Panc1 (cell line): Measurements from ENCODE around the gene E2F1. TPM values are rescaled to one million over a fixed set of nuclear protein-coding genes. Genes with fewer than 3 reads are reported as not detected.

Experiments used
- ATAC-seq: fragments of 200-7000 bp; cut with Tn5 transposase; 2 replicates; pipeline ENCODE4 v1.9.1; 2020; ENCODE audit warnings: mild to moderate bottlenecking, moderate library complexity
- BruUV-seq: library from RNA; stranded (reverse); fragments of 400-500 nt; replicated peaks from 2 replicates; lab custom pipeline; 2021; lab: Mats Ljungman, UMichigan
- CTCF ChIA-PET: fragments of 300-600 bp; sonication (Branson Sonifier 250); formaldehyde crosslinking; loops from one replicate; lab custom pipeline; 2022; ENCODE audit warnings: antibody characterized with exemption; lab: Charles Lee
- POLR2A ChIA-PET: fragments of 300-600 bp; sonication (Branson Sonifier 250); formaldehyde crosslinking; loops from one replicate; lab custom pipeline; 2022; ENCODE audit warnings: antibody characterized with exemption; lab: Charles Lee
- DNase-seq: peaks from one replicate; pipeline ENCODE4 v3.0.0-alpha.2; 2010; ENCODE audit warnings: low read depth, low spot score
- H3K27ac ChIP-seq: 2 replicates; pipeline ENCODE4 v1.5.1; 2011; ENCODE audit warnings: mild to moderate bottlenecking, low read length, inconsistent platforms
- H3K27me3 ChIP-seq: fragments of 200-500 bp; sonication (Bioruptor generic); 2 replicates; pipeline ENCODE4 v1.6.0; 2014; ENCODE audit warnings: low read length, inconsistent platforms; ENCODE audit not compliant: control insufficient read depth, insufficient read depth
- H3K36me3 ChIP-seq: fragments of 200-500 bp; sonication (Bioruptor generic); 2 replicates; pipeline ENCODE4 v1.5.1; 2014; ENCODE audit warnings: inconsistent platforms, mild to moderate bottlenecking, low read length, moderate library complexity; ENCODE audit not compliant: control insufficient read depth, insufficient read depth
- H3K4me1 ChIP-seq: 2 replicates; pipeline ENCODE4 v1.5.1; 2011; ENCODE audit warnings: inconsistent platforms, mild to moderate bottlenecking, low read length, moderate library complexity; ENCODE audit not compliant: control insufficient read depth, insufficient read depth
- H3K4me3 ChIP-seq, 2 experiments: 2 replicates each; pipeline ENCODE4 v1.5.1; 2011 to 2012; ENCODE audit warnings: low read depth in 2 of 2, low read length in 2 of 2, mild to moderate bottlenecking in 2 of 2, inconsistent platforms in 1 of 2, moderate library complexity in 1 of 2
- H3K9me3 ChIP-seq: fragments of 200-500 bp; sonication (Bioruptor generic); 2 replicates; pipeline ENCODE4 v1.5.1; 2014; ENCODE audit warnings: low read depth, mild to moderate bottlenecking, inconsistent platforms, low read length, moderate library complexity; ENCODE audit not compliant: control insufficient read depth, insufficient read depth
- POLR2AphosphoS5 ChIP-seq: IDR thresholded peaks from 2 replicates; pipeline ENCODE4 v1.6.1; 2012; ENCODE audit warnings: mild to moderate bottlenecking, low read depth, low read length, moderate library complexity
- SIN3A ChIP-seq: IDR thresholded peaks from 2 replicates; pipeline ENCODE4 v1.6.1; 2012; ENCODE audit warnings: low read depth, mild to moderate bottlenecking, low read length, moderate library complexity, borderline replicate concordance; ENCODE audit not compliant: insufficient read depth
- TCF7L2 ChIP-seq: IDR thresholded peaks from 2 replicates; pipeline ENCODE4 v1.6.1; 2011; ENCODE audit warnings: mild to moderate bottlenecking, low read depth, low read length, inconsistent platforms
- in situ Hi-C: cut with HindIII; loops from 2 replicates; pipeline ENCODE4 v1.10.0; 2016; ENCODE audit warnings: low sequenced_read_pairs, low pct_unique_long_range_greater_than_20kb
- intact Hi-C: fragments of 100-400 bp; cut with micrococcal nuclease; formaldehyde crosslinking; loops from one replicate; pipeline ENCODE4 v1.10.0; 2022; ENCODE audit not compliant: unreplicated experiment
- total RNA-seq: library from RNA; stranded (reverse); gene quantifications from one replicate; pipeline ENCODE4 v1.2.1, GENCODE V29; 2021; ENCODE audit not compliant: unreplicated experiment
- TF ChIP-seq, protein P1 (sequence below): fragments of 450-650 bp; IDR thresholded peaks from 2 replicates; pipeline ENCODE4 v1.5.1; 2017; ENCODE audit warnings: mild to moderate bottlenecking
- TF ChIP-seq, protein P2 (sequence below), 2 experiments: IDR thresholded peaks; 2 replicates each; pipeline ENCODE4 v1.6.1; 2011 to 2012; ENCODE audit warnings: low read depth in 2 of 2, control low read depth in 1 of 2, low read length in 1 of 2, mild to moderate bottlenecking in 1 of 2, moderate library complexity in 1 of 2; ENCODE audit not compliant: insufficient read depth in 1 of 2

The E2F1 gene
- total RNA-seq, 1 experiment from 2014 or later = 64.2 TPM

DNA sequence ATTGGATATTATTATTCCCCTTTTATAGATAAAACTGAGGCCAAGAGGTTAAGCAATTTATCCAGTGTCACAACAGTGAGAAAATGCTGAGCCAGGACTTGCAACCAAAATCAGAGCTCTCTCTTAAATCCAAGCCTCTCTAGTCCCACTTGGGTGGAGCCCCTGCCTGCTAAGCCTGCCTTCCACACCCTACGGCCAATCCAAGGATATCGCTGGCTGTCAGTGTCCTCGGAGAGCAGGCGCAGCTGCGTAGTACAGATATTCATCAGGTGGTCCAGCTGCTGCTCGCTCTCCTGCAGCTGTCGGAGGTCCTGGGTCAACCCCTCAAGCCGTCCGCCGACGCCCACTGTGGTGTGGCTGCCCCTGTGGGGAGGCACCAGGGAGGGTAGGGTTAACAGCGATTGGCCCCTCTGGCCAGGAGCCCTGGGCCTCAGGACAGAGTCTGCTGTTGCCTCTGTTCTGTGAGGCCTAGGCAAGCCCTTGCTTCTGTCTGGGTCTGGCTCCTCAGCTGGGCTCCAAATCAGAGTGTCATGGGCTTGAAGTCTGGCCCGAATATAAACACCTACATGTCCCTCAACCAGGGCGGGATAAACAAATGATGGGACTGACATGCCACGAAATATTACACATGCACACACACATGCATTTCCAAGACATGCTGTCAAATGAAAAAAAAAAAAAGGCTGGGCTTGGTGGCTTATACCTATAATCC is 8.0 kb downstream of the E2F1 start:
- no peaks in the 10 kb centered on the region for H3K27me3 ChIP-seq
- no peak overlapping the region for H3K4me3 ChIP-seq
- no peaks in the 10 kb centered on the region for H3K9me3 ChIP-seq
- no peak for TF ChIP-seq SIN3A
- no peak for TF ChIP-seq POLR2AphosphoS5
- no peak for TF ChIP-seq TCF7L2
- TF ChIP-seq, protein P1, sequence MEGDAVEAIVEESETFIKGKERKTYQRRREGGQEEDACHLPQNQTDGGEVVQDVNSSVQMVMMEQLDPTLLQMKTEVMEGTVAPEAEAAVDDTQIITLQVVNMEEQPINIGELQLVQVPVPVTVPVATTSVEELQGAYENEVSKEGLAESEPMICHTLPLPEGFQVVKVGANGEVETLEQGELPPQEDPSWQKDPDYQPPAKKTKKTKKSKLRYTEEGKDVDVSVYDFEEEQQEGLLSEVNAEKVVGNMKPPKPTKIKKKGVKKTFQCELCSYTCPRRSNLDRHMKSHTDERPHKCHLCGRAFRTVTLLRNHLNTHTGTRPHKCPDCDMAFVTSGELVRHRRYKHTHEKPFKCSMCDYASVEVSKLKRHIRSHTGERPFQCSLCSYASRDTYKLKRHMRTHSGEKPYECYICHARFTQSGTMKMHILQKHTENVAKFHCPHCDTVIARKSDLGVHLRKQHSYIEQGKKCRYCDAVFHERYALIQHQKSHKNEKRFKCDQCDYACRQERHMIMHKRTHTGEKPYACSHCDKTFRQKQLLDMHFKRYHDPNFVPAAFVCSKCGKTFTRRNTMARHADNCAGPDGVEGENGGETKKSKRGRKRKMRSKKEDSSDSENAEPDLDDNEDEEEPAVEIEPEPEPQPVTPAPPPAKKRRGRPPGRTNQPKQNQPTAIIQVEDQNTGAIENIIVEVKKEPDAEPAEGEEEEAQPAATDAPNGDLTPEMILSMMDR = no peak
- TF ChIP-seq, protein P2, sequence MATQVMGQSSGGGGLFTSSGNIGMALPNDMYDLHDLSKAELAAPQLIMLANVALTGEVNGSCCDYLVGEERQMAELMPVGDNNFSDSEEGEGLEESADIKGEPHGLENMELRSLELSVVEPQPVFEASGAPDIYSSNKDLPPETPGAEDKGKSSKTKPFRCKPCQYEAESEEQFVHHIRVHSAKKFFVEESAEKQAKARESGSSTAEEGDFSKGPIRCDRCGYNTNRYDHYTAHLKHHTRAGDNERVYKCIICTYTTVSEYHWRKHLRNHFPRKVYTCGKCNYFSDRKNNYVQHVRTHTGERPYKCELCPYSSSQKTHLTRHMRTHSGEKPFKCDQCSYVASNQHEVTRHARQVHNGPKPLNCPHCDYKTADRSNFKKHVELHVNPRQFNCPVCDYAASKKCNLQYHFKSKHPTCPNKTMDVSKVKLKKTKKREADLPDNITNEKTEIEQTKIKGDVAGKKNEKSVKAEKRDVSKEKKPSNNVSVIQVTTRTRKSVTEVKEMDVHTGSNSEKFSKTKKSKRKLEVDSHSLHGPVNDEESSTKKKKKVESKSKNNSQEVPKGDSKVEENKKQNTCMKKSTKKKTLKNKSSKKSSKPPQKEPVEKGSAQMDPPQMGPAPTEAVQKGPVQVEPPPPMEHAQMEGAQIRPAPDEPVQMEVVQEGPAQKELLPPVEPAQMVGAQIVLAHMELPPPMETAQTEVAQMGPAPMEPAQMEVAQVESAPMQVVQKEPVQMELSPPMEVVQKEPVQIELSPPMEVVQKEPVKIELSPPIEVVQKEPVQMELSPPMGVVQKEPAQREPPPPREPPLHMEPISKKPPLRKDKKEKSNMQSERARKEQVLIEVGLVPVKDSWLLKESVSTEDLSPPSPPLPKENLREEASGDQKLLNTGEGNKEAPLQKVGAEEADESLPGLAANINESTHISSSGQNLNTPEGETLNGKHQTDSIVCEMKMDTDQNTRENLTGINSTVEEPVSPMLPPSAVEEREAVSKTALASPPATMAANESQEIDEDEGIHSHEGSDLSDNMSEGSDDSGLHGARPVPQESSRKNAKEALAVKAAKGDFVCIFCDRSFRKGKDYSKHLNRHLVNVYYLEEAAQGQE (IDR thresholded peaks at IDR 0.05; ENCODE audit: insufficient read depth in 1 of 2, low read depth in 2 of 2, low read length in 1 of 2) = no peak
- DNase-seq = no peak
- ChIA-PET CTCF (no interaction called here), POLR2A (interaction anchor here (0.7 kb wide), 1 partner anchor 776 kb away, joined by 4 read pairs; no protein-coding TSS in a partner anchor)
- no peak for ATAC-seq
- no peak overlapping the region for H3K27ac ChIP-seq
- intact Hi-C loops = no loop called here
- H3K36me3 ChIP-seq = peaks cover 6% of the 10 kb centered on the region; the same call in 1 of the 2 replicates
- in situ Hi-C loops = no loop called here
- peaks cover 16% of the 10 kb centered on the region for H3K4me1 ChIP-seq
- BruUV-seq = no TSS peak

DNA sequence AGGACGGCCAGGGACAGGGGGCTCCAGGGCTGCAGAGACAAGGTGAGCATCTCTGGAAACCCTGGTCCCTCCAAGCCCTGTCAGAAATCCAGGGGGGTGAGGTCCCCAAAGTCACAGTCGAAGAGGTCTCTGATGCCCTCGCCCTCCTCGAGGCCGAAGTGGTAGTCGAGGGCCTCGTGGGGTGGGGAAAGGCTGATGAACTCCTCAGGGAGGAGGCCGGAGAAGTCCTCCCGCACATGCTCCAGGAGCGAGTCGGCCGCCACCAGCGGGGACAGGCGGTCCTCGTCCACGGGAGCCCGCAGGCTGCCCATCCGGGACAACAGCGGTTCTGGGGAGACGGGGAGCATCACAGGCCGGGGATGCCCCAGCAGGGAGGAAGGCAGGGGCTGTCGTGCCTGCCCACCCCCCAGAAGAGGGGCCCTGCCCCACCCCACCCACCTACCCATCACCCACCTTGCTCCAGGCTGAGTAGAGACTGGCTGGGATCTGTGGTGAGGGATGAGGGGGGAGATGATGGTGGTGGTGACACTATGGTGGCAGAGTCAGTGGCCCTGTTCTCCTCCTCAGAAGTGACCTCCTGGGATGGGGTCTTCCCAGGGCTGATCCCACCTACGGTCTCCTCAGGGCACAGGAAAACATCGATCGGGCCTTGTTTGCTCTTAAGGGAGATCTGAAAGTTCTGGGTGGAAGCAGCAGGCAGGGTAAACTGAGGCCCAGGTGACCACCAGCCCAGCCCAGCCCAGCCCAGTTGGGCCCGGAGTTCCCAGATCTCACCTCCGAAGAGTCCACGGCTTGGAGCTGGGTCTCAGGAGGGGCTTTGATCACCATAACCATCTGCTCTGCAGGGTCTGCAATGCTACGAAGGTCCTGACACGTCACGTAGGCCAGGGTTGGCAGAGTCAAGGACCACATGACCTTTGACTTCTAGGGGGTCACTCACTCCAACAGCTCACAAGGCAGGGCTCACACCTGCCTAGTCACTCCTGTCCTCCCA is 9.2 kb downstream of the E2F1 start:
- TF ChIP-seq, protein P1 = no peak
- no peak for TF ChIP-seq POLR2AphosphoS5
- no peak for TF ChIP-seq TCF7L2
- TF ChIP-seq, protein P2 (IDR thresholded peaks at IDR 0.05; ENCODE audit: insufficient read depth in 1 of 2, low read depth in 2 of 2, low read length in 1 of 2) = no peak
- no peak for TF ChIP-seq SIN3A
- Histone ChIP-seq H3K27me3 (no peaks in the 10 kb centered on the region), H3K4me3 (no peak overlapping the region), H3K36me3 (peaks cover 6% of the 10 kb centered on the region; the same call in 1 of the 2 replicates), H3K4me1 (peaks cover 24% of the 10 kb centered on the region), H3K9me3 (no peaks in the 10 kb centered on the region), H3K27ac (no peak overlapping the region)
- no TSS peak for BruUV-seq
- ChIA-PET CTCF (no interaction called here), POLR2A (no interaction called here)
- in situ Hi-C loops = no loop called here
- DNase-seq (no peak), ATAC-seq (no peak)
- intact Hi-C loops = no loop called here
